BLaER1 (cell line): Measurements from ENCODE around the gene S1PR3.

Source experiments
- H3K27ac ChIP-seq: shearing (Covaris generic); formaldehyde crosslinking; 2 replicates; pipeline ENCODE4 v1.8.1; 2022
- H3K27me3 ChIP-seq: shearing (Covaris generic); formaldehyde crosslinking; 2 replicates; pipeline ENCODE4 v1.8.1; 2022
- H3K36me3 ChIP-seq: shearing (Covaris generic); formaldehyde crosslinking; 2 replicates; pipeline ENCODE4 v1.8.1; 2022
- H3K4me1 ChIP-seq: shearing (Covaris generic); formaldehyde crosslinking; 2 replicates; pipeline ENCODE4 v1.8.1; 2022
- H3K4me2 ChIP-seq: shearing (Covaris generic); formaldehyde crosslinking; 2 replicates; pipeline ENCODE4 v1.8.1; 2022
- H3K4me3 ChIP-seq: shearing (Covaris generic); formaldehyde crosslinking; 2 replicates; pipeline ENCODE4 v1.8.1; 2022
- H3K9ac ChIP-seq: shearing (Covaris generic); formaldehyde crosslinking; 2 replicates; pipeline ENCODE4 v1.8.1; 2022
- H3K9me3 ChIP-seq: shearing (Covaris generic); formaldehyde crosslinking; 2 replicates; pipeline ENCODE4 v1.8.1; 2022
- H4K20me1 ChIP-seq: shearing (Covaris generic); formaldehyde crosslinking; 2 replicates; pipeline ENCODE4 v1.8.1; 2022
- Cebpa-rat ChIP-seq: shearing (Covaris generic); IDR thresholded peaks from 2 replicates; pipeline ENCODE4 v1.8.1; 2022

S1PR3 gene

GRCh38 chr9:88998911-88999310 lies 7.6 kb downstream of the S1PR3 start:
- Histone ChIP-seq H3K4me3 (no peak overlapping the region), H3K36me3 (no peaks in the 10 kb centered on the region), H4K20me1 (no peaks in the 10 kb centered on the region), H3K9me3 (no peaks in the 10 kb centered on the region), H3K27me3 (no peaks in the 10 kb centered on the region), H3K27ac (no peak overlapping the region), H3K9ac (no peak overlapping the region), H3K4me2 (no peak overlapping the region), H3K4me1 (peaks cover 13% of the 10 kb centered on the region)
- TF ChIP-seq Cebpa-rat, result no peak

DNA sequence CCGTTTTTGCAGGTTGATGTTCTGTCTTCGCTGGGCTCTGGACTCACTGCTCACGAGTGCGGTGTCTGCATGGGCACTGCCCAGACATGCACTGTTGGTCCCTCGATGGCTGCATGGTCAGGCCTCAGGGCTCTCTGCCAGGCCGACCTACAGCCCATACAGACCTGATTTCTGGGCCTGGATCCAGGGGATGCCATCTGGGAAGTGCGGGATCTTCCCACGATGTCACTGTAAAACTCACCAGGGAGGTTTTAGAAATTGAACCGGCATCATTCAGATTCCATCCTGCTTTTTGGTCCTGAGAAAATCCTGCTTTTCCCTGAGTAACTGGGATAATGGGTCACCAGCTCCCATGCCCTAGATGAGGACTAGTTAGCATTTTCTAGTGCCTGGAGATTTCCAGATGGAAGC lies 9.1 kb downstream of the S1PR3 start:
- H3K9ac ChIP-seq, result no peak overlapping the region
- TF ChIP-seq Cebpa-rat, result no peak
- no peak overlapping the region for H3K27ac ChIP-seq
- no peaks in the 10 kb centered on the region for H3K27me3 ChIP-seq
- peaks cover 13% of the 10 kb centered on the region for H3K4me1 ChIP-seq
- H3K9me3 ChIP-seq, result no peaks in the 10 kb centered on the region
- no peak overlapping the region for H3K4me3 ChIP-seq
- H4K20me1 ChIP-seq, result no peaks in the 10 kb centered on the region
- H3K36me3 ChIP-seq, result no peaks in the 10 kb centered on the region
- H3K4me2 ChIP-seq, result peak overlapping the region; percentile 47

DNA sequence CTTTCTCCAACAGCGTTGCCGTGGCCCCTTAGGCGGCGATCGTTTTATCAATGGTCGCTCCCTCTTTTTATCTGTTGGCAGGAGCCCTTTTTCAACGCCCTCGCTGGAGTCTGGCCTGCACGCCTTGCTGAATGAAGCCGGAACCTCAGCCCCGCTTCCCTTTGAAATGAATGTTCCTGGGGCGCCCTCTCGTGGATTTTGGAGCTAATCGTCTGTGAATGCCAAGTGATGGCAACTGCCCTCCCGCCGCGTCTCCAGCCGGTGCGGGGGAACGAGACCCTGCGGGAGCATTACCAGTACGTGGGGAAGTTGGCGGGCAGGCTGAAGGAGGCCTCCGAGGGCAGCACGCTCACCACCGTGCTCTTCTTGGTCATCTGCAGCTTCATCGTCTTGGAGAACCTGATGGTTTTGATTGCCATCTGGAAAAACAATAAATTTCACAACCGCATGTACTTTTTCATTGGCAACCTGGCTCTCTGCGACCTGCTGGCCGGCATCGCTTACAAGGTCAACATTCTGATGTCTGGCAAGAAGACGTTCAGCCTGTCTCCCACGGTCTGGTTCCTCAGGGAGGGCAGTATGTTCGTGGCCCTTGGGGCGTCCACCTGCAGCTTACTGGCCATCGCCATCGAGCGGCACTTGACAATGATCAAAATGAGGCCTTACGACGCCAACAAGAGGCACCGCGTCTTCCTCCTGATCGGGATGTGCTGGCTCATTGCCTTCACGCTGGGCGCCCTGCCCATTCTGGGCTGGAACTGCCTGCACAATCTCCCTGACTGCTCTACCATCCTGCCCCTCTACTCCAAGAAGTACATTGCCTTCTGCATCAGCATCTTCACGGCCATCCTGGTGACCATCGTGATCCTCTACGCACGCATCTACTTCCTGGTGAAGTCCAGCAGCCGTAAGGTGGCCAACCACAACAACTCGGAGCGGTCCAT lies 10.0 kb downstream of the S1PR3 start:
- TF ChIP-seq Cebpa-rat, result no peak
- no peaks in the 10 kb centered on the region for H3K9me3 ChIP-seq
- no peaks in the 10 kb centered on the region for H3K27me3 ChIP-seq
- no peaks in the 10 kb centered on the region for H4K20me1 ChIP-seq
- peak overlapping the region; percentile 47 for H3K4me2 ChIP-seq
- H3K4me1 ChIP-seq, result peaks cover 13% of the 10 kb centered on the region
- H3K4me3 ChIP-seq, result no peak overlapping the region
- no peak overlapping the region for H3K27ac ChIP-seq
- no peak overlapping the region for H3K9ac ChIP-seq
- no peaks in the 10 kb centered on the region for H3K36me3 ChIP-seq

- H3K4me2 ChIP-seq, result no peak overlapping the region
- no peaks in the 10 kb centered on the region for H3K9me3 ChIP-seq
- no peak overlapping the region for H3K9ac ChIP-seq
- TF ChIP-seq Cebpa-rat, result no peak
- peaks cover 13% of the 10 kb centered on the region for H3K4me1 ChIP-seq
- H3K36me3 ChIP-seq, result no peaks in the 10 kb centered on the region
- no peaks in the 10 kb centered on the region for H3K27me3 ChIP-seq
- no peak overlapping the region for H3K4me3 ChIP-seq
- no peak overlapping the region for H3K27ac ChIP-seq
- no peaks in the 10 kb centered on the region for H4K20me1 ChIP-seq
These were observed 10.8 kb downstream of the S1PR3 start for GRCh38 chr9:89001917-89002540.

DNA sequence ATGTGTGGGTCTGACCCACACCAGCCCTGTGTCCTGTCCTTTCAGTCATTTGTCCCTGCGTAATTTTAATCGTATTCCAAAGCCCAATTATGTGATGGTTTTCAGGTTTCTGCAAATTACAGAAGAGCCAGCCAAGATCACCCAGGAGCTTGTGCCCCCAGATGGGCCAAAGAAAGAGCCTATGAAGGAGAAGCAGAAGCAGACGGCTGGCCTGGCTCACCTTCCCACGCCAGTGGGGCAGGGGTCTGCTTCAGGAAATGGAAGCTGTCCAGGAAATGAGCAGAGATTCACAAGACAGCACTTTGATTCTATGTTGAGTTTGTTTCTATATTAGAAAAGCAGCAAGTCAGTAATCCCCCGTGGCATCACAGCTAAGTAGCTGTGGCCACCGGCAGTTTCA lies 11.7 kb downstream of the S1PR3 start:
- Histone ChIP-seq H3K4me3 (no peak overlapping the region), H3K27ac (no peak overlapping the region), H3K9ac (no peak overlapping the region), H3K4me2 (no peak overlapping the region), H3K27me3 (no peaks in the 10 kb centered on the region), H3K36me3 (no peaks in the 10 kb centered on the region), H4K20me1 (no peaks in the 10 kb centered on the region), H3K9me3 (no peaks in the 10 kb centered on the region), H3K4me1 (peaks cover 13% of the 10 kb centered on the region)
- TF ChIP-seq Cebpa-rat, result no peak

DNA sequence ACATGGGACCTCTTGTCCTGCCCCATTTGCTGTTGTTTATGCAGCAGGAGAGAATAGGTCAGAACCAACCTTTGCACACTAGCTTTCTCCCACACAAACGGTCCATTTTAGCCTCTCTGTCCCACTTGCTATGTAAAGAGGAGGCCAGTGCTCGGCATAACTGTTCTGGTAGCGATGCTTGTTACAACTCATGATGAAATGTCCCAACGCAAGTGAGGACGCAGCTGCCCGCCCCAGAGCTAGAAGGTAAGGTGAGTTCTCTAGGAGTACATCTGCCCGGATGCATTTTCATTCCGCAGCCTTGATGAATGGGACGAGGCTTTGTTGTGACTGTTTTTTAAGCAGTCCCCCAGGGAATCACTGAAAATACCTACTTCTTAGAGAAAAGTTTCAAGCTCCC lies 14.1 kb downstream of the S1PR3 start:
- Histone ChIP-seq H3K9ac (no peak overlapping the region), H3K4me2 (no peak overlapping the region), H3K27ac (no peak overlapping the region), H3K9me3 (no peaks in the 10 kb centered on the region), H3K4me3 (no peak overlapping the region), H3K4me1 (peaks cover 13% of the 10 kb centered on the region), H4K20me1 (no peaks in the 10 kb centered on the region), H3K36me3 (no peaks in the 10 kb centered on the region), H3K27me3 (no peaks in the 10 kb centered on the region)
- no peak for TF ChIP-seq Cebpa-rat

GRCh38 chr9:89006267-89006666 lies 15.0 kb downstream of the S1PR3 start:
- Histone ChIP-seq H3K9ac (no peak overlapping the region), H3K27me3 (no peaks in the 10 kb centered on the region), H3K9me3 (no peaks in the 10 kb centered on the region), H3K36me3 (no peaks in the 10 kb centered on the region), H3K27ac (no peak overlapping the region), H3K4me2 (no peak overlapping the region), H3K4me3 (no peak overlapping the region), H3K4me1 (peaks cover 7% of the 10 kb centered on the region), H4K20me1 (no peaks in the 10 kb centered on the region)
- TF ChIP-seq Cebpa-rat, result no peak

DNA sequence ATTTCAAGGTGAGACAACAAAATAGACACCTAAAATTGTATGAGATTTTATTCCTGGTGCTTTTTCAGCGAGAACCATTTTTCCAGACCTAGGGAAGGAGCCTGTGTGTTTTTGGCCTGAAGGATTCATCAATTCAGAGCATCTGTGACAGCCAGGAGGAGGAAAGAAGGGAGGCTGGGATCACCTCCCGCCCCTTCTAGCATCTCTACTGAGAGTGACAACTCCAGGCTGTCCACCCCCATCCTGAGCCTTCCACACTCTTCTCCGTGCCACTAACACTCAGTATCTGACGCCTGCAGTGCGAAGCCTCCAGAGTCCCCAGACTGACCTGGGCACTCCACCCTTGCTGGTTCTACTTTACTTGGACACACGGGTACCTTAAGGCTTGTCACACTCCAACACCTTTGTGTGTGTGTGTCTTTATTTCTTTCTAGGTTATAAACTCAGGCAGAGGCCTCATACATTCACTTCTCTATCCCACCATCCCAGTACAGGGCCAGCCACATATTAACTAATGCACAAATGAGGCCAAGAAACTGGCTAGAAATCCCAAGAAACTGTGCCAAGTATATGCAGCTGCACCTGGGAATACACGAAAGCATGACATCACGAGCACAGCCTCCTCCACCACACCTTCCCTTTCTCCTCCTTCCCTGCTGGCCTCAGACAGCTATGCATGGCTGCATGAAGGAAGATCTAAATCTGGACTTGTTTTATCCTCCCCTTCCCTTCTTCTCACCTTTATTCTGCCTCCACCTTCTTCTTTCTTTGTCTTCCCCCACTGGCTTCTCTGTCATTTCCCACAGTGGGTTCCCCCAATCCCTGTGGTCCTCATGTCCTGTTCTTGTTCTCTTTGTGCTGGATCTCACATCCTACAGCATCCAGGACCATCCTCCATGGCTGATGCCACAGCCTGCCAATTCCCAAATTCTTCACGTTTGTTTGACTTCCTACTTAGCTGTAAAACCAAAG lies 16.0 kb downstream of the S1PR3 start:
- Histone ChIP-seq H3K36me3 (no peaks in the 10 kb centered on the region), H3K27ac (no peak overlapping the region), H3K9ac (no peak overlapping the region), H3K4me3 (no peak overlapping the region), H3K27me3 (no peaks in the 10 kb centered on the region), H4K20me1 (no peaks in the 10 kb centered on the region), H3K4me1 (peaks cover 7% of the 10 kb centered on the region), H3K9me3 (no peaks in the 10 kb centered on the region), H3K4me2 (no peak overlapping the region)
- no peak for TF ChIP-seq Cebpa-rat

- H4K20me1 ChIP-seq, result no peaks in the 10 kb centered on the region
- no peaks in the 10 kb centered on the region for H3K9me3 ChIP-seq
- no peak overlapping the region for H3K4me2 ChIP-seq
- H3K9ac ChIP-seq, result no peak overlapping the region
- H3K4me3 ChIP-seq, result no peak overlapping the region
- no peaks in the 10 kb centered on the region for H3K27me3 ChIP-seq
- no peaks in the 10 kb centered on the region for H3K36me3 ChIP-seq
- peaks cover 4% of the 10 kb centered on the region for H3K4me1 ChIP-seq
- H3K27ac ChIP-seq, result no peak overlapping the region
- TF ChIP-seq Cebpa-rat, result no peak
These were observed 16.9 kb downstream of the S1PR3 start for GRCh38 chr9:89008055-89008743.
